Ishikawa (cell line): ENCODE results near the gene MTHFD1L.

Experiments used
- CREB1 ChIP-seq: IDR thresholded peaks from 2 replicates; pipeline ENCODE4 v1.6.1; 2012; ENCODE audit warnings: low read depth
- EP300 ChIP-seq: IDR thresholded peaks from 2 replicates; pipeline ENCODE4 v1.6.1; 2012; ENCODE audit warnings: borderline replicate concordance
- FOXM1 ChIP-seq: IDR thresholded peaks from 2 replicates; pipeline ENCODE4 v1.6.1; 2012; ENCODE audit warnings: low read depth, borderline replicate concordance
- TAF1 ChIP-seq: IDR thresholded peaks from 2 replicates; pipeline ENCODE4 v1.6.1; 2012; ENCODE audit warnings: low read depth, mild to moderate bottlenecking
- TCF12 ChIP-seq: IDR thresholded peaks from 2 replicates; pipeline ENCODE4 v1.6.1; 2012; ENCODE audit warnings: low read depth
- YY1 ChIP-seq: IDR thresholded peaks from 2 replicates; pipeline ENCODE4 v1.6.1; 2012; ENCODE audit warnings: low read depth
- ZBTB7A ChIP-seq: IDR thresholded peaks from 2 replicates; pipeline ENCODE4 v1.6.1; 2012; ENCODE audit warnings: low read depth
- TF ChIP-seq, protein P1 (sequence below): IDR thresholded peaks from 2 replicates; pipeline ENCODE4 v1.6.1; 2012
- TF ChIP-seq, protein P2 (sequence below): IDR thresholded peaks from 2 replicates; pipeline ENCODE4 v1.6.1; 2012; ENCODE audit warnings: low read depth, mild to moderate bottlenecking

DNA sequence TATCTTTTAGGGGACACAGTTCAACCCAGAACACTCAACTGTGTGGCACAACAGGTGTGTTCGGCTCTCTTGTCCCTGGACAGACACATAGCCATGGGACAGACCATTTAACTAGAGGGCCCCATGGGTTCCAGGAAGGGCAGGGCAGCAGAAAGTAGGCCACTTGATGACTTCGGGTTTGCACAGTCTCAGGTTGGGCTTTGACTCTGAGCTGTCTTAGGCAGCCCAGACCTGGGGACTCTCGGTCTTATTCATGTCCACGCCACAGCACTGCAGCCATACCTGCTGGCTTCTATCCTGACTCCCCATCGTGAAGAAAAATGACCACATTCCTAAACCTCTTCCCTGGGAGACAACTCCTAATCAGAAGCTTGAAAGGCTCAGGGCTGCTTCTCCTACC is 228.2 kb downstream of the MTHFD1L start:
- no peak for TF ChIP-seq ZBTB7A
- TF ChIP-seq YY1, result no peak
- TF ChIP-seq EP300, result no peak
- TF ChIP-seq, protein P1, sequence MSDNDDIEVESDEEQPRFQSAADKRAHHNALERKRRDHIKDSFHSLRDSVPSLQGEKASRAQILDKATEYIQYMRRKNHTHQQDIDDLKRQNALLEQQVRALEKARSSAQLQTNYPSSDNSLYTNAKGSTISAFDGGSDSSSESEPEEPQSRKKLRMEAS, result no peak
- no peak for TF ChIP-seq TCF12
- TF ChIP-seq TAF1, result no peak
- TF ChIP-seq CREB1, result no peak
- TF ChIP-seq, protein P2, sequence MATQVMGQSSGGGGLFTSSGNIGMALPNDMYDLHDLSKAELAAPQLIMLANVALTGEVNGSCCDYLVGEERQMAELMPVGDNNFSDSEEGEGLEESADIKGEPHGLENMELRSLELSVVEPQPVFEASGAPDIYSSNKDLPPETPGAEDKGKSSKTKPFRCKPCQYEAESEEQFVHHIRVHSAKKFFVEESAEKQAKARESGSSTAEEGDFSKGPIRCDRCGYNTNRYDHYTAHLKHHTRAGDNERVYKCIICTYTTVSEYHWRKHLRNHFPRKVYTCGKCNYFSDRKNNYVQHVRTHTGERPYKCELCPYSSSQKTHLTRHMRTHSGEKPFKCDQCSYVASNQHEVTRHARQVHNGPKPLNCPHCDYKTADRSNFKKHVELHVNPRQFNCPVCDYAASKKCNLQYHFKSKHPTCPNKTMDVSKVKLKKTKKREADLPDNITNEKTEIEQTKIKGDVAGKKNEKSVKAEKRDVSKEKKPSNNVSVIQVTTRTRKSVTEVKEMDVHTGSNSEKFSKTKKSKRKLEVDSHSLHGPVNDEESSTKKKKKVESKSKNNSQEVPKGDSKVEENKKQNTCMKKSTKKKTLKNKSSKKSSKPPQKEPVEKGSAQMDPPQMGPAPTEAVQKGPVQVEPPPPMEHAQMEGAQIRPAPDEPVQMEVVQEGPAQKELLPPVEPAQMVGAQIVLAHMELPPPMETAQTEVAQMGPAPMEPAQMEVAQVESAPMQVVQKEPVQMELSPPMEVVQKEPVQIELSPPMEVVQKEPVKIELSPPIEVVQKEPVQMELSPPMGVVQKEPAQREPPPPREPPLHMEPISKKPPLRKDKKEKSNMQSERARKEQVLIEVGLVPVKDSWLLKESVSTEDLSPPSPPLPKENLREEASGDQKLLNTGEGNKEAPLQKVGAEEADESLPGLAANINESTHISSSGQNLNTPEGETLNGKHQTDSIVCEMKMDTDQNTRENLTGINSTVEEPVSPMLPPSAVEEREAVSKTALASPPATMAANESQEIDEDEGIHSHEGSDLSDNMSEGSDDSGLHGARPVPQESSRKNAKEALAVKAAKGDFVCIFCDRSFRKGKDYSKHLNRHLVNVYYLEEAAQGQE, result no peak
- TF ChIP-seq FOXM1, result no peak
